GM12878 (cell line): ENCODE results near the gene SLAIN2. TPM values are rescaled to one million over a fixed set of nuclear protein-coding genes. Genes with fewer than 3 reads are reported as not detected.

Experiments used
- CHD2 ChIP-seq: IDR thresholded peaks from 2 replicates; pipeline ENCODE4 v1.6.1; 2011; ENCODE audit warnings: low read depth, low read length, improper control_type of control experiment, borderline replicate concordance
- CHD4 ChIP-seq: fragments of 200-600 bp; sonication (generic); IDR thresholded peaks from 2 replicates; pipeline ENCODE4 v1.6.1; 2016; ENCODE audit warnings: mild to moderate bottlenecking
- EP300 ChIP-seq, 2 experiments: fragments of 150-350 bp in 1 of 2; IDR thresholded peaks; 2 replicates each; pipeline ENCODE4 v1.6.1; 2011 to 2012; ENCODE audit warnings: low read depth in 2 of 2, low read length in 2 of 2, borderline replicate concordance in 1 of 2, improper control_type of control experiment in 1 of 2, inconsistent platforms in 1 of 2; ENCODE audit not compliant: control insufficient read depth in 1 of 2
- EZH2 ChIP-seq: IDR thresholded peaks from 2 replicates; pipeline ENCODE4 v1.6.1; 2012; ENCODE audit warnings: low read depth, mild to moderate bottlenecking, control low read depth, inconsistent platforms, low read length, borderline replicate concordance; ENCODE audit not compliant: control insufficient read depth
- IRF4 ChIP-seq: IDR thresholded peaks from 2 replicates; pipeline ENCODE4 v1.6.1; 2011; ENCODE audit warnings: low read depth, low read length
- JUNB ChIP-seq: IDR thresholded peaks from 2 replicates; pipeline ENCODE4 v1.6.1; 2016; ENCODE audit warnings: antibody characterized with exemption, mild to moderate bottlenecking
- KDM1A ChIP-seq: fragments of 200-600 bp; sonication (generic); IDR thresholded peaks from 2 replicates; pipeline ENCODE4 v1.6.1; 2016; ENCODE audit warnings: borderline replicate concordance
- NR2C1 ChIP-seq: fragments of 450-650 bp; IDR thresholded peaks from 2 replicates; pipeline ENCODE4 v1.6.1; 2017; ENCODE audit warnings: antibody characterized with exemption, mild to moderate bottlenecking, moderate library complexity
- NRF1 ChIP-seq: conservative IDR thresholded peaks from 2 replicates; pipeline ENCODE4 v1.6.1; 2011; ENCODE audit warnings: mild to moderate bottlenecking, low read depth, low read length, improper control_type of control experiment
- POLR2A ChIP-seq: IDR thresholded peaks from 2 replicates; pipeline ENCODE4 v1.6.1; 2011; ENCODE audit warnings: low read depth, mild to moderate bottlenecking, low read length
- POLR2AphosphoS5 ChIP-seq: IDR thresholded peaks from 2 replicates; pipeline ENCODE4 v1.6.1; 2011; ENCODE audit warnings: mild to moderate bottlenecking, low read length, inconsistent platforms
- RAD21 ChIP-seq: IDR thresholded peaks from 2 replicates; pipeline ENCODE4 v1.6.1; 2011; ENCODE audit warnings: mild to moderate bottlenecking, low read depth, low read length, moderate library complexity; ENCODE audit not compliant: insufficient read depth
- RBBP5 ChIP-seq: fragments of 200-600 bp; sonication (generic); conservative IDR thresholded peaks from 2 replicates; pipeline ENCODE4 v1.6.1; 2016
- RUNX3 ChIP-seq: IDR thresholded peaks from 2 replicates; pipeline ENCODE4 v1.6.1; 2012; ENCODE audit warnings: low read length, inconsistent platforms
- SREBF2 ChIP-seq: IDR thresholded peaks from 2 replicates; pipeline ENCODE4 v1.6.1; 2012; ENCODE audit warnings: mild to moderate bottlenecking, low read length
- TAF1 ChIP-seq: IDR thresholded peaks from 2 replicates; pipeline ENCODE4 v1.6.1; 2011; ENCODE audit warnings: mild to moderate bottlenecking, low read depth, low read length, borderline replicate concordance
- TCF7 ChIP-seq: IDR thresholded peaks from 2 replicates; pipeline ENCODE4 v1.6.1; 2014; ENCODE audit warnings: antibody characterized with exemption, borderline replicate concordance
- USF1 ChIP-seq: IDR thresholded peaks from 2 replicates; pipeline ENCODE4 v1.6.1; 2011; ENCODE audit warnings: borderline replicate concordance, low read depth, mild to moderate bottlenecking, moderate library complexity, mixed read lengths, low read length; ENCODE audit not compliant: insufficient read depth; ENCODE audit errors: extremely low read length
- ZSCAN29 ChIP-seq: fragments of 450-650 bp; IDR thresholded peaks from 2 replicates; pipeline ENCODE4 v1.6.1; 2017; ENCODE audit warnings: mild to moderate bottlenecking, moderate library complexity
- polyA plus RNA-seq, 11 experiments: library from polyadenylated mRNA; depleted of rRNA in 4 of 11; unstranded in 6 of 11; stranded (reverse) in 5 of 11; fragments of >200 nt; fragmentation: Nextera tagmentation in 4 of 11; fragmentation: Illumina TruSeq in 1 of 11; extraction: Ambion mirVana in 4 of 11; extraction: Trizol in 1 of 11; gene quantifications; 1 replicate in 1 of 11; 2 replicates in 10 of 11; pipeline versions ENCODE4 v1.2.1 to v1.2.3, GENCODE V29; 2011 to 2016; ENCODE audit warnings: inconsistent platforms in 2 of 11, missing spikeins in 2 of 11, low read depth in 1 of 11
- total RNA-seq, 4 experiments: library from RNA; depleted of rRNA in 3 of 4; stranded (reverse); fragments of >200 nt in 3 of 4; fragmentation: Illumina TruSeq in 1 of 4; extraction: Trizol in 1 of 4; gene quantifications; 2 replicates each; pipeline versions ENCODE4 v1.2.1 to v1.2.3, GENCODE V29; 2013 to 2021
- TF ChIP-seq, protein P1 (sequence below): fragments of 450-650 bp; IDR thresholded peaks from 2 replicates; pipeline ENCODE4 v1.6.1; 2017; ENCODE audit warnings: antibody characterized with exemption, mild to moderate bottlenecking, moderate library complexity
- TF ChIP-seq, protein P2 (sequence below): fragments of 450-650 bp; IDR thresholded peaks from 2 replicates; pipeline ENCODE4 v1.6.1; 2016; ENCODE audit warnings: mild to moderate bottlenecking
- TF ChIP-seq, protein P3 (sequence below): fragments of 450-650 bp; IDR thresholded peaks from 2 replicates; pipeline ENCODE4 v1.6.1; 2016; ENCODE audit warnings: mild to moderate bottlenecking, moderate library complexity, borderline replicate concordance

SLAIN2 gene
- total and polyA plus RNA-seq, 10 of the 15 experiments (the other 5 are each of a cell fraction or from before 2014, with no cell fraction given) = 4.3 to 96.6 (median 25.4) TPM

- no peak for TF ChIP-seq JUNB
- peak; percentile 74 for TF ChIP-seq TAF1
- 0 out of 2 replicates have a peak, but pooled peaks have one; percentile 7 for TF ChIP-seq IRF4
- peak; percentile 51; the same call in 1 of the 2 replicates for TF ChIP-seq NR2C1
- TF ChIP-seq RBBP5 = no peak
- TF ChIP-seq CHD4 = no peak
- TF ChIP-seq USF1 = no peak
- no peak for TF ChIP-seq EP300 (IDR thresholded peaks at IDR 0.05; ENCODE audit: borderline replicate concordance in 1 of 2, control insufficient read depth in 1 of 2, low read depth in 2 of 2, low read length in 2 of 2)
- TF ChIP-seq SREBF2 = no peak
- peak; percentile 3; the same call in 1 of the 2 replicates for TF ChIP-seq RUNX3
- TF ChIP-seq RAD21 = no peak
- peak; percentile 96 for TF ChIP-seq POLR2A
- no peak for TF ChIP-seq KDM1A
- TF ChIP-seq EZH2 = no peak
- no peak for TF ChIP-seq TCF7
- peak; percentile 91 for TF ChIP-seq POLR2AphosphoS5
- no peak; the same call in 1 of the 2 replicates for TF ChIP-seq CHD2
- no peak for TF ChIP-seq NRF1
- no peak for TF ChIP-seq ZSCAN29
- TF ChIP-seq, protein P1, sequence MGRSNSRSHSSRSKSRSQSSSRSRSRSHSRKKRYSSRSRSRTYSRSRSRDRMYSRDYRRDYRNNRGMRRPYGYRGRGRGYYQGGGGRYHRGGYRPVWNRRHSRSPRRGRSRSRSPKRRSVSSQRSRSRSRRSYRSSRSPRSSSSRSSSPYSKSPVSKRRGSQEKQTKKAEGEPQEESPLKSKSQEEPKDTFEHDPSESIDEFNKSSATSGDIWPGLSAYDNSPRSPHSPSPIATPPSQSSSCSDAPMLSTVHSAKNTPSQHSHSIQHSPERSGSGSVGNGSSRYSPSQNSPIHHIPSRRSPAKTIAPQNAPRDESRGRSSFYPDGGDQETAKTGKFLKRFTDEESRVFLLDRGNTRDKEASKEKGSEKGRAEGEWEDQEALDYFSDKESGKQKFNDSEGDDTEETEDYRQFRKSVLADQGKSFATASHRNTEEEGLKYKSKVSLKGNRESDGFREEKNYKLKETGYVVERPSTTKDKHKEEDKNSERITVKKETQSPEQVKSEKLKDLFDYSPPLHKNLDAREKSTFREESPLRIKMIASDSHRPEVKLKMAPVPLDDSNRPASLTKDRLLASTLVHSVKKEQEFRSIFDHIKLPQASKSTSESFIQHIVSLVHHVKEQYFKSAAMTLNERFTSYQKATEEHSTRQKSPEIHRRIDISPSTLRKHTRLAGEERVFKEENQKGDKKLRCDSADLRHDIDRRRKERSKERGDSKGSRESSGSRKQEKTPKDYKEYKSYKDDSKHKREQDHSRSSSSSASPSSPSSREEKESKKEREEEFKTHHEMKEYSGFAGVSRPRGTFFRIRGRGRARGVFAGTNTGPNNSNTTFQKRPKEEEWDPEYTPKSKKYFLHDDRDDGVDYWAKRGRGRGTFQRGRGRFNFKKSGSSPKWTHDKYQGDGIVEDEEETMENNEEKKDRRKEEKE = no peak
- TF ChIP-seq, protein P2, sequence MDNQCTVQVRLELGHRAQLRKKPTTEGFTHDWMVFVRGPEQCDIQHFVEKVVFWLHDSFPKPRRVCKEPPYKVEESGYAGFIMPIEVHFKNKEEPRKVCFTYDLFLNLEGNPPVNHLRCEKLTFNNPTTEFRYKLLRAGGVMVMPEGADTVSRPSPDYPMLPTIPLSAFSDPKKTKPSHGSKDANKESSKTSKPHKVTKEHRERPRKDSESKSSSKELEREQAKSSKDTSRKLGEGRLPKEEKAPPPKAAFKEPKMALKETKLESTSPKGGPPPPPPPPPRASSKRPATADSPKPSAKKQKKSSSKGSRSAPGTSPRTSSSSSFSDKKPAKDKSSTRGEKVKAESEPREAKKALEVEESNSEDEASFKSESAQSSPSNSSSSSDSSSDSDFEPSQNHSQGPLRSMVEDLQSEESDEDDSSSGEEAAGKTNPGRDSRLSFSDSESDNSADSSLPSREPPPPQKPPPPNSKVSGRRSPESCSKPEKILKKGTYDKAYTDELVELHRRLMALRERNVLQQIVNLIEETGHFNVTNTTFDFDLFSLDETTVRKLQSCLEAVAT = no peak
- TF ChIP-seq, protein P3, sequence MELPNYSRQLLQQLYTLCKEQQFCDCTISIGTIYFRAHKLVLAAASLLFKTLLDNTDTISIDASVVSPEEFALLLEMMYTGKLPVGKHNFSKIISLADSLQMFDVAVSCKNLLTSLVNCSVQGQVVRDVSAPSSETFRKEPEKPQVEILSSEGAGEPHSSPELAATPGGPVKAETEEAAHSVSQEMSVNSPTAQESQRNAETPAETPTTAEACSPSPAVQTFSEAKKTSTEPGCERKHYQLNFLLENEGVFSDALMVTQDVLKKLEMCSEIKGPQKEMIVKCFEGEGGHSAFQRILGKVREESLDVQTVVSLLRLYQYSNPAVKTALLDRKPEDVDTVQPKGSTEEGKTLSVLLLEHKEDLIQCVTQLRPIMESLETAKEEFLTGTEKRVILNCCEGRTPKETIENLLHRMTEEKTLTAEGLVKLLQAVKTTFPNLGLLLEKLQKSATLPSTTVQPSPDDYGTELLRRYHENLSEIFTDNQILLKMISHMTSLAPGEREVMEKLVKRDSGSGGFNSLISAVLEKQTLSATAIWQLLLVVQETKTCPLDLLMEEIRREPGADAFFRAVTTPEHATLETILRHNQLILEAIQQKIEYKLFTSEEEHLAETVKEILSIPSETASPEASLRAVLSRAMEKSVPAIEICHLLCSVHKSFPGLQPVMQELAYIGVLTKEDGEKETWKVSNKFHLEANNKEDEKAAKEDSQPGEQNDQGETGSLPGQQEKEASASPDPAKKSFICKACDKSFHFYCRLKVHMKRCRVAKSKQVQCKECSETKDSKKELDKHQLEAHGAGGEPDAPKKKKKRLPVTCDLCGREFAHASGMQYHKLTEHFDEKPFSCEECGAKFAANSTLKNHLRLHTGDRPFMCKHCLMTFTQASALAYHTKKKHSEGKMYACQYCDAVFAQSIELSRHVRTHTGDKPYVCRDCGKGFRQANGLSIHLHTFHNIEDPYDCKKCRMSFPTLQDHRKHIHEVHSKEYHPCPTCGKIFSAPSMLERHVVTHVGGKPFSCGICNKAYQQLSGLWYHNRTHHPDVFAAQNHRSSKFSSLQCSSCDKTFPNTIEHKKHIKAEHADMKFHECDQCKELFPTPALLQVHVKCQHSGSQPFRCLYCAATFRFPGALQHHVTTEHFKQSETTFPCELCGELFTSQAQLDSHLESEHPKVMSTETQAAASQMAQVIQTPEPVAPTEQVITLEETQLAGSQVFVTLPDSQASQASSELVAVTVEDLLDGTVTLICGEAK = peak; percentile 61; the same call in 1 of the 2 replicates
These were observed at the start of gene SLAIN2 (continued) for GRCh38 chr4:48340965-48341775.
